ENCODE data around the gene ZFP92. TPM values are rescaled to one million over a fixed set of nuclear protein-coding genes. Genes with fewer than 3 reads are reported as not detected.

Gene ZFP92
- total and polyA plus RNA-seq, 10 donors, result 0.26 to 3.4 (median 2.0) TPM

DNA sequence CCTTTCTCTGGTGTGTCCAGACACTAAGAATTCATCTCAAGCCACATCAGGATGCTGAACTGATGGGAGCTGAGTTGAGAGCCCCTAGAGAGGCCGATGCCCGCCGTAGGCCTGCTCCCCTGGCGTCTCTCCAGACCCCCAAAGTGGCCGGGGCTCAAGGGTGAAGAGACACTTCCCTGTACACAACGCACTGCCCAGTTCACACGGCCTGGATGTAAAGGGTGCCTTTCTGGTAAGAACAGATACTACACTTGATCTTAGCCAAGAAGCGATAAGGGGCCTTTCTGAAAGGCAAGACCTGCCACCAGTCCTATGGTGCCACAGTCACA lies 39.6 kb downstream of the ZFP92 start:
- H3K27ac ChIP-seq, result no peak overlapping the region
- intact Hi-C loops (cut with DNase I; ENCODE audit: low total_unique reads), result no loop called here
- DNase-seq, result no peak
- H3K36me3 ChIP-seq, result peaks cover 0 to 75% (median 13%) of the 10 kb centered on the region in 6 donors
- no peaks in the 10 kb centered on the region for H3K4me1 ChIP-seq
- no peak overlapping the region for H3K4me3 ChIP-seq
- no peaks in the 10 kb centered on the region for H3K27me3 ChIP-seq (replicated peaks in 1 of 7)
- WGBS, 5 donors, result 82 to 96% (median 91%) methylated on average over 5 to 8 of the region's 8 CpGs; no CpG with 5 or more reads in 1 of the 5 donors
- TF ChIP-seq, protein P1, sequence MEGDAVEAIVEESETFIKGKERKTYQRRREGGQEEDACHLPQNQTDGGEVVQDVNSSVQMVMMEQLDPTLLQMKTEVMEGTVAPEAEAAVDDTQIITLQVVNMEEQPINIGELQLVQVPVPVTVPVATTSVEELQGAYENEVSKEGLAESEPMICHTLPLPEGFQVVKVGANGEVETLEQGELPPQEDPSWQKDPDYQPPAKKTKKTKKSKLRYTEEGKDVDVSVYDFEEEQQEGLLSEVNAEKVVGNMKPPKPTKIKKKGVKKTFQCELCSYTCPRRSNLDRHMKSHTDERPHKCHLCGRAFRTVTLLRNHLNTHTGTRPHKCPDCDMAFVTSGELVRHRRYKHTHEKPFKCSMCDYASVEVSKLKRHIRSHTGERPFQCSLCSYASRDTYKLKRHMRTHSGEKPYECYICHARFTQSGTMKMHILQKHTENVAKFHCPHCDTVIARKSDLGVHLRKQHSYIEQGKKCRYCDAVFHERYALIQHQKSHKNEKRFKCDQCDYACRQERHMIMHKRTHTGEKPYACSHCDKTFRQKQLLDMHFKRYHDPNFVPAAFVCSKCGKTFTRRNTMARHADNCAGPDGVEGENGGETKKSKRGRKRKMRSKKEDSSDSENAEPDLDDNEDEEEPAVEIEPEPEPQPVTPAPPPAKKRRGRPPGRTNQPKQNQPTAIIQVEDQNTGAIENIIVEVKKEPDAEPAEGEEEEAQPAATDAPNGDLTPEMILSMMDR (IDR thresholded peaks at IDR 0.05 in 8 of 11, conservative IDR thresholded peaks at IDR 0.05 in 3 of 11), result no peak
- no peak for TF ChIP-seq POLR2A (IDR thresholded peaks at IDR 0.05)
- no peak for TF ChIP-seq POLR2AphosphoS5 (IDR thresholded peaks at IDR 0.05)
- H3K9me3 ChIP-seq, result no peaks in the 10 kb centered on the region

DNA sequence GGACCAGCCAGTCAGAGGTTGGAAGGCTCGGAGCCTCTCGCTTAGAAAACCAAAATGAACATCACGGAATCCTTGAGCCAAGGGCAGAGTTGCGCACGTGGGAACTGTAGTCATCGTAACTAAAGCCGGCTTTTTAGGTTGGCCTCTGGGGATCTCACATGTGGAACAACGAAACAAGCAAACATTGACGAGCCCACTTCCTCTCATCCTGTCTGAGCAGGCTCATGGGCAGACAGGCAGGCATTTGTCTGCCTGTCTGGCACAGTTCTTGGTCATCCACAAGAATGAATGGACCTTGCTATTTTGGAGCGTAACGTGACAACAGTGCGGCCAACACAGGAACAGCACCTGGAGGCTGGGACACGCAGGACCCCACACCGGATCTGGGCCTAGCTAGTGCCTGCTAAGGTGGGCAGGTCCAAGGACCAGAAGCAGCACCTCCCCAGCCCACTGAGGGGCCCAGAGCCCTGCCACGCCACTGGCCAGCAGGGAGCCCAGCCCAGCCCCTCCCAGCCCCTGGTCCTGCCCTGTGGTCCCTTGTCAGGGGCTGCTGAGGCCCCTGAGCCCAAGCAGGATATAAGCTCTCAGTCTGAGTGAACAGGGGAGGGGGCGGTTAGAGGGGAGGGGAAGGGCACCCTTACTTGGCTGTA lies 43.8 kb downstream of the ZFP92 start:
- WGBS, 5 donors, result 87 to 94% (median 88%) methylated on average over 9 to 16 of the region's 16 CpGs

DNA sequence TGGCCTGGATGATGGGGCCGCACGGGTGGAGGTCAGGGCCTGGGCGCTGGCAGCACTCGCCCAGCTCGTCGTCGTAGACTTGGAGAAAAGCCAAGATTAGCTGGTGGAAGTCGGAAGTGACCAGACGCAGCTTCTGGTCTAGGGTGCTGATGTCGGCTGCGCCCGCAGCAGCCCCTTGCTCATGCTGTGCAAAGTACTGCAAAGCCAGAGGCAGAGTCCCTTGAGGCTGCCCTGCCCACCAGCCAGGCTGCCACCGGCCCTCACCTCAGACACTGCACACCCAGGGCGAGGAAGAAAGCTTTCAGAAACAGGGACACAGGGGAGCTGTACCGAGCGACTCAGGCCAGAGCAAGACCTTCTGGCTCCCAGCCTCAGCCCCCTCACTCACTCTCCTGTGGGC lies 44.3 kb downstream of the ZFP92 start:
- Histone ChIP-seq H3K27ac (no peak overlapping the region), H3K4me1 (no peaks in the 10 kb centered on the region), H3K36me3 (peaks cover 0 to 89% (median 20%) of the 10 kb centered on the region in 6 donors), H3K4me3 (no peak overlapping the region), H3K9me3 (no peaks in the 10 kb centered on the region), H3K27me3 (replicated peaks in 1 of 7) (no peaks in the 10 kb centered on the region)
- no peak for DNase-seq
- WGBS, 5 donors, result 63 to 88% (median 84%) methylated on average over 9 to 16 of the region's 16 CpGs; no CpG with 5 or more reads in 1 of the 5 donors
- intact Hi-C loops (cut with DNase I; ENCODE audit: low total_unique reads), result no loop called here
- TF ChIP-seq POLR2A (IDR thresholded peaks at IDR 0.05), result no peak
- TF ChIP-seq, protein P1 (IDR thresholded peaks at IDR 0.05 in 8 of 11, conservative IDR thresholded peaks at IDR 0.05 in 3 of 11), result no peak
- no peak for TF ChIP-seq POLR2AphosphoS5 (IDR thresholded peaks at IDR 0.05)

More for the DNA sequence above, 43.8 kb downstream of the ZFP92 start:
- DNase-seq, result no peak
- intact Hi-C loops (cut with DNase I; ENCODE audit: low total_unique reads), result no loop called here
- H3K27ac ChIP-seq, result no peak overlapping the region
- no peak overlapping the region for H3K4me3 ChIP-seq
- H3K36me3 ChIP-seq, result peaks cover 0 to 89% (median 20%) of the 10 kb centered on the region in 6 donors
- H3K27me3 ChIP-seq (replicated peaks in 1 of 7), result no peaks in the 10 kb centered on the region
- no peak for TF ChIP-seq POLR2AphosphoS5 (IDR thresholded peaks at IDR 0.05)
- TF ChIP-seq, protein P1 (IDR thresholded peaks at IDR 0.05 in 8 of 11, conservative IDR thresholded peaks at IDR 0.05 in 3 of 11), result no peak
- TF ChIP-seq POLR2A (IDR thresholded peaks at IDR 0.05), result no peak
- no peaks in the 10 kb centered on the region for H3K9me3 ChIP-seq
- no peaks in the 10 kb centered on the region for H3K4me1 ChIP-seq

DNA sequence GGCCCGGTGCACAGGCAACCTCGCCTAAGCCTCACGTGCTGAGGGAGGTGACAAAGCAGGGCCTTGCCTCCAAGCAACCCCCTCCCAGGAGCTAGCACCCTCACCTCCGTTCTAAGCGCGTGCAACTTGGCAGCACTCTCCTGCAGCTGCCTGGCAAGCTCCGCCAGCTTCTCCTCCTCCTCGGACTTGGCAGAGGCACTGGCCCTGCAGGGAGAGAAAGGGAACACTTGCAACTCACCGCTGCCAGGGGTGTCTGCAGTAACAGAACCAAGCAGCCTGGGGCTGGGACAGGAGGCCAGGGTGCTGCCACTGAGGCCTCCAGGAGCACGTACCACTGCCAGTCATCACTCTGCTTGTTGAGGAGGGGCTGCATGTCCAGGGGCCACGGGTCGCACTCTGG lies 44.9 kb downstream of the ZFP92 start:
- Histone ChIP-seq H3K27ac (no peak overlapping the region), H3K27me3 (replicated peaks in 1 of 7) (no peaks in the 10 kb centered on the region), H3K36me3 (peaks cover 0 to 89% (median 20%) of the 10 kb centered on the region in 6 donors), H3K4me1 (no peaks in the 10 kb centered on the region), H3K4me3 (no peak overlapping the region), H3K9me3 (no peaks in the 10 kb centered on the region)
- no peak for DNase-seq
- no peak for TF ChIP-seq POLR2A (IDR thresholded peaks at IDR 0.05)
- no peak for TF ChIP-seq POLR2AphosphoS5 (IDR thresholded peaks at IDR 0.05)
- TF ChIP-seq, protein P1 (IDR thresholded peaks at IDR 0.05 in 8 of 11, conservative IDR thresholded peaks at IDR 0.05 in 3 of 11), result no peak
- intact Hi-C loops (cut with DNase I; ENCODE audit: low total_unique reads), result no loop called here
- 83 to 96% (median 91%) methylated on average over 1 to 12 of the region's 12 CpGs for WGBS, 5 donors
